SKM-1 treated with dmso at 0.1 percent for 144 hours (cell line): ENCODE results near the gene VWF.

ENCODE experiments used
- DNase-seq: peaks from one replicate; lab custom pipeline; 2025; ENCODE audit not compliant: unreplicated experiment; lab: John Stamatoyannopoulos, UW

Gene VWF

GRCh38 chr12:6080149-6081045 is 44.1 kb downstream of the VWF start:
- DNase-seq, result no peak

- DNase-seq, result no peak
Observed at GRCh38 chr12:6078398-6079096, 45.9 kb downstream of the VWF start.

- DNase-seq, result no peak
Observed at GRCh38 chr12:6077692-6078083, 46.8 kb downstream of the VWF start.

- DNase-seq, result no peak
Observed at GRCh38 chr12:6076776-6077691, 47.4 kb downstream of the VWF start.

GRCh38 chr12:6076346-6076745 is 48.1 kb downstream of the VWF start:
- no peak for DNase-seq

GRCh38 chr12:6074979-6075585 is 49.4 kb downstream of the VWF start:
- no peak for DNase-seq

GRCh38 chr12:6074427-6074826 is 50.0 kb downstream of the VWF start:
- DNase-seq, result no peak

GRCh38 chr12:6073426-6073825 is 51.0 kb downstream of the VWF start:
- no peak for DNase-seq

GRCh38 chr12:6072302-6072752 is 52.1 kb downstream of the VWF start:
- DNase-seq, result no peak

GRCh38 chr12:6071589-6071988 is 52.9 kb downstream of the VWF start:
- DNase-seq, result no peak

GRCh38 chr12:6070472-6071257 is 53.8 kb downstream of the VWF start:
- no peak for DNase-seq

GRCh38 chr12:6069437-6070093 is 54.9 kb downstream of the VWF start:
- DNase-seq, result no peak

GRCh38 chr12:6068227-6068626 is 56.2 kb downstream of the VWF start:
- no peak for DNase-seq

- no peak for DNase-seq
Observed at GRCh38 chr12:6067152-6067916, 57.1 kb downstream of the VWF start.

GRCh38 chr12:6066651-6067050 is 57.8 kb downstream of the VWF start:
- no peak for DNase-seq

- DNase-seq, result no peak
Observed at GRCh38 chr12:6065863-6066199, 58.6 kb downstream of the VWF start.

- no peak for DNase-seq
Observed at GRCh38 chr12:6065131-6065862, 59.2 kb downstream of the VWF start.
